IMR-90 (cell line): ENCODE results near the gene C9orf50. TPM values are rescaled to one million over a fixed set of nuclear protein-coding genes. Genes with fewer than 3 reads are reported as not detected.

Experiments used
- ATAC-seq: fragments of 200-7000 bp; cut with Tn5 transposase; 2 replicates; pipeline ENCODE4 v1.9.1; 2020; ENCODE audit warnings: low read depth, mild to moderate bottlenecking, moderate library complexity
- BruUV-seq: library from RNA; stranded (reverse); fragments of 400-500 nt; replicated peaks from 2 replicates; lab custom pipeline; 2021; lab: Mats Ljungman, UMichigan
- CTCF ChIA-PET: fragments of 300-600 bp; formaldehyde crosslinking; extraction: SDS; loops from one replicate; lab custom pipeline; 2021; ENCODE audit warnings: antibody characterized with exemption; lab: Yijun Ruan, JAX
- POLR2A ChIA-PET: fragments of 300-600 bp; sonication (Branson Sonifier 250); formaldehyde crosslinking; loops from one replicate; lab custom pipeline; 2022; ENCODE audit warnings: antibody characterized with exemption; ENCODE audit not compliant: unreplicated experiment; lab: Charles Lee
- DNase-seq: peaks from one replicate; pipeline ENCODE4 v3.0.0; 2013
- H2AFZ ChIP-seq: replicated peaks from 2 replicates; pipeline ENCODE3; 2013; ENCODE audit warnings: low read length, mild to moderate bottlenecking; ENCODE audit not compliant: poor library complexity
- H2AK5ac ChIP-seq: 2 replicates; pipeline ENCODE4 v1.6.1; 2013; ENCODE audit warnings: low read depth, low read length, inconsistent platforms
- H2AK9ac ChIP-seq: replicated peaks from 2 replicates; pipeline ENCODE3; 2013; ENCODE audit warnings: mild to moderate bottlenecking, low read depth, low read length, moderate library complexity; ENCODE audit not compliant: poor library complexity
- H2BK120ac ChIP-seq: 2 replicates; pipeline ENCODE4 v1.6.1; 2013; ENCODE audit warnings: low read depth, low read length, inconsistent platforms
- H2BK15ac ChIP-seq: 3 replicates; pipeline ENCODE4 v1.6.1; 2013; ENCODE audit warnings: low read depth, low read length, inconsistent platforms
- H2BK20ac ChIP-seq: 2 replicates; pipeline ENCODE4 v1.6.1; 2013; ENCODE audit warnings: low read depth, mild to moderate bottlenecking, inconsistent platforms, low read length, moderate library complexity
- H2BK5ac ChIP-seq: 2 replicates; pipeline ENCODE4 v1.6.1; 2013; ENCODE audit warnings: mild to moderate bottlenecking, low read depth, low read length, inconsistent platforms; ENCODE audit not compliant: poor library complexity, severe bottlenecking
- H3K14ac ChIP-seq: replicated peaks from 2 replicates; pipeline ENCODE4 v1.6.1; 2013; ENCODE audit warnings: low read depth, low read length, inconsistent platforms
- H3K18ac ChIP-seq: 2 replicates; pipeline ENCODE4 v1.6.1; 2013; ENCODE audit warnings: low read depth, low read length, control low read depth
- H3K23ac ChIP-seq: 2 replicates; pipeline ENCODE4 v1.6.1; 2013; ENCODE audit warnings: low read depth, low read length, inconsistent platforms
- H3K27ac ChIP-seq: 2 replicates; pipeline ENCODE4 v1.5.1; 2013; ENCODE audit warnings: mild to moderate bottlenecking, control low read depth, low read length; ENCODE audit not compliant: insufficient read depth
- H3K27me3 ChIP-seq: 2 replicates; pipeline ENCODE4 v1.6.1; 2013; ENCODE audit warnings: low read length; ENCODE audit not compliant: control insufficient read depth, insufficient read depth
- H3K36me3 ChIP-seq: 2 replicates; pipeline ENCODE4 v1.6.1; 2013; ENCODE audit warnings: low read length, mixed read lengths; ENCODE audit not compliant: control insufficient read depth, insufficient read depth
- H3K4ac ChIP-seq: 2 replicates; pipeline ENCODE4 v1.6.1; 2013; ENCODE audit warnings: low read depth, low read length, inconsistent platforms
- H3K4me1 ChIP-seq: 2 replicates; pipeline ENCODE4 v1.6.1; 2013; ENCODE audit warnings: low read length, mixed read lengths; ENCODE audit not compliant: control insufficient read depth, insufficient read depth
- H3K4me2 ChIP-seq: 2 replicates; pipeline ENCODE4 v1.6.1; 2013; ENCODE audit warnings: low read depth, mild to moderate bottlenecking, control low read depth, low read length, moderate library complexity
- H3K4me3 ChIP-seq: 2 replicates; pipeline ENCODE4 v1.5.1; 2013; ENCODE audit warnings: low read depth, mild to moderate bottlenecking, control low read depth, low read length, moderate library complexity; ENCODE audit not compliant: insufficient read depth
- H3K56ac ChIP-seq: 2 replicates; pipeline ENCODE4 v1.6.1; 2013; ENCODE audit warnings: low read length, inconsistent platforms; ENCODE audit not compliant: insufficient read depth; ENCODE audit errors: extremely low read depth
- H3K79me1 ChIP-seq, 2 experiments: 2 replicates each; pipeline ENCODE4 v1.6.1; 2013; ENCODE audit warnings: low read length in 2 of 2, inconsistent platforms in 1 of 2, low read depth in 1 of 2
- H3K9ac ChIP-seq: 2 replicates; pipeline ENCODE4 v1.6.1; 2013; ENCODE audit warnings: low read depth, low read length, control low read depth
- H3K9me1 ChIP-seq: 2 replicates; pipeline ENCODE4 v1.6.1; 2013; ENCODE audit warnings: low read length, inconsistent platforms; ENCODE audit not compliant: insufficient read depth
- H3K9me3 ChIP-seq: 2 replicates; pipeline ENCODE4 v1.6.1; 2013; ENCODE audit warnings: low read length; ENCODE audit not compliant: control insufficient read depth, insufficient read depth
- H4K20me1 ChIP-seq: 2 replicates; pipeline ENCODE4 v1.6.1; 2013; ENCODE audit warnings: low read length, inconsistent platforms; ENCODE audit not compliant: insufficient read depth
- H4K5ac ChIP-seq: 2 replicates; pipeline ENCODE4 v1.6.1; 2013; ENCODE audit warnings: mild to moderate bottlenecking, low read depth, low read length, control low read depth
- H4K8ac ChIP-seq, 2 experiments: 2 replicates each; pipeline ENCODE4 v1.6.1; 2013; ENCODE audit warnings: low read depth in 2 of 2, low read length in 2 of 2, control low read depth in 1 of 2, inconsistent platforms in 1 of 2
- H4K91ac ChIP-seq: 2 replicates; pipeline ENCODE4 v1.6.1; 2013; ENCODE audit warnings: low read depth, low read length, inconsistent platforms; ENCODE audit not compliant: insufficient read depth
- NFE2L2 ChIP-seq: fragments of 150-350 bp; IDR thresholded peaks from 2 replicates; pipeline ENCODE4 v1.6.1; 2016; ENCODE audit warnings: low read depth, mild to moderate bottlenecking, low read length
- RAD21 ChIP-seq: IDR thresholded peaks from 2 replicates; pipeline ENCODE4 v1.6.1; 2012; ENCODE audit warnings: low read length, improper control_type of control experiment
- WGBS, 2 experiments: methylation state at CpG; one replicate each; pipeline versions ENCODE4 v1.1.5 to v1.1.7; 2013; ENCODE audit warnings: missing lambda C conversion rate in 2 of 2; ENCODE audit not compliant: insufficient read length in 1 of 2; ENCODE audit errors: extremely low coverage in 2 of 2; 5-methylcytosine and 5-hydroxymethylcytosine counted together
- dilution Hi-C: fragments of 300-500 bp; cut with HindIII; formaldehyde crosslinking; loops from one replicate; pipeline ENCODE4 v1.14.3; 2018; ENCODE audit warnings: low sequenced_read_pairs; ENCODE audit not compliant: unreplicated experiment
- in situ Hi-C: fragments of 300-500 bp; cut with MboI; formaldehyde crosslinking; loops from 3 replicates; pipeline ENCODE4 v1.14.3; 2019; ENCODE audit warnings: low sequenced_read_pairs, inconsistent platforms, mixed read lengths
- intact Hi-C: fragments of 100-400 bp; cut with micrococcal nuclease; formaldehyde crosslinking; loops from 2 replicates; pipeline ENCODE4 v1.10.0; 2022
- polyA plus RNA-seq, 3 experiments: library from polyadenylated mRNA; depleted of rRNA; stranded (reverse); fragments of >200 nt; gene quantifications; 2 replicates each; pipeline ENCODE4 v1.2.3, GENCODE V29; 2012; ENCODE audit warnings: low replicate concordance in 1 of 3
- total RNA-seq: library from RNA; depleted of rRNA; stranded (reverse); fragments of >200 nt; gene quantifications from 2 replicates; pipeline ENCODE4 v1.2.3, GENCODE V29; 2012

Gene C9orf50
- total and polyA plus RNA-seq, 2 of the 4 experiments (the other 2 are of a cell fraction), result 0.09 TPM; not detected in 1

DNA sequence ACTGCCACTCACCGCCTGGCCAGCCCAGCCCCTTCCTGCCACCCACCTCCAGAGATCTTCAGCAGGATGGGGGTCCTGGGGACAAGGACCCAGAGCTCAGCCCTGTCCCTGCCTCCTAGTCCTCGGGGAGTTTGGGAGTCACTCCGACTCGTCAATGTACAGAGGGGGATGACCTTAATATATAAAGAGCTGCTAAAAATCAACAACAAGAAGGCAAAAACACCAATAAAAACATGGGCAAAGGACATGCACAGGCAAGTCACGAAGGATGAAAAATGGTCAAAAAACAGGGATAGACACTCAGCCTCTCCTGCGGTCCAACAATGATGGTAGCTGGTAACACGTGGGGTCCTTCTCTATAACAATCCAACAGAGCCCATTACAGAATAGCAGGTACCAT, 25.8 kb upstream of the C9orf50 start:
- intact Hi-C loops (no loop called here), in situ Hi-C loops (no loop called here), dilution Hi-C loops (no loop called here)
- Histone ChIP-seq H2AFZ (no peak overlapping the region), H3K56ac (no peak overlapping the region), H2BK15ac (no peak overlapping the region), H3K27me3 (no peaks in the 10 kb centered on the region), H2BK20ac (0 out of 2 replicates have a peak overlapping the region, but pooled peaks have one; percentile 10), H2AK9ac (no peak overlapping the region), H3K4me1 (peaks cover 9% of the 10 kb centered on the region; the same call in 1 of the 2 replicates), H3K9me3 (no peaks in the 10 kb centered on the region), H3K36me3 (no peaks in the 10 kb centered on the region), H3K14ac (no peak overlapping the region), H3K4ac (no peak overlapping the region), H4K8ac (no peak overlapping the region), H2BK120ac (peak overlapping the region; percentile 30; the same call in 1 of the 2 replicates), H3K27ac (no peak overlapping the region), H4K5ac (no peak overlapping the region), H3K79me1 (peaks cover 0 to 10% of the 10 kb centered on the region in 2 experiments; a peak in 1 of 4 replicates), H3K9me1 (peaks cover 6% of the 10 kb centered on the region), H3K4me3 (no peak overlapping the region), H4K91ac (no peak overlapping the region), H3K9ac (no peak overlapping the region), H3K18ac (no peak overlapping the region), H3K4me2 (no peak overlapping the region), H4K20me1 (no peaks in the 10 kb centered on the region), H2BK5ac (no peak overlapping the region), H3K23ac (no peak overlapping the region), H2AK5ac (no peak overlapping the region)
- no CpG with 5 or more reads among the region's 7 CpGs for WGBS, 2 experiments
- BruUV-seq, result no TSS peak
- DNase-seq (no peak), ATAC-seq (no peak)
- TF ChIP-seq NFE2L2 (no peak), RAD21 (no peak)
- CTCF ChIA-PET, result no interaction called here
- POLR2A ChIA-PET, result no interaction called here
